NCI-H1105 (cell line): ENCODE data around the gene TMEM108.

ENCODE experiments used
- DNase-seq: peaks from one replicate; lab custom pipeline; 2025; lab: John Stamatoyannopoulos, UW

TMEM108 gene

DNA sequence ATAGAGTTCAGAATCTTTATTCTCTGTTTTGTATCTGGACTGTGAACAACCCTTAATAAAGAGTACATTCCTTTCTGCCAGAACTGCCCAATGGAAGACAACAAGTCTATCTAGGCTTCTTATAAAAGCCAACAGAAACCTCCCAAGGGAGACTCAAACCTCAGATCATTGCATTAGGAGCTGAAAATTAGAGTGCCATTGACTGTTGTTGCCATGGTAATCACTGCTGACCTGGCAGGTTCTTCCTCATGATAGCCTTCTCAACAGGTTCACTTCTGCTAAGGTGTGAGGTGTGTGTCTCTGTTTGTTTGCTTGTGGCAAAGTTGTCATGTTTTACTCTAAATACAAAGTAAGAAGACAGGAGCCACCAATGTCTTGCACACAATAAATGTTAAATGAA, 79.2 kb downstream of the TMEM108 start:
- DNase-seq: peak; percentile 69

GRCh38 chr3:133119176-133119575, 81.0 kb downstream of the TMEM108 start:
- DNase-seq: peak; percentile 32

GRCh38 chr3:133121450-133121849, 83.3 kb downstream of the TMEM108 start:
- no peak for DNase-seq

- DNase-seq: no peak
Measured at GRCh38 chr3:133123636-133124035, 85.4 kb downstream of the TMEM108 start.

GRCh38 chr3:133124511-133124910, 86.3 kb downstream of the TMEM108 start:
- DNase-seq: no peak

DNA sequence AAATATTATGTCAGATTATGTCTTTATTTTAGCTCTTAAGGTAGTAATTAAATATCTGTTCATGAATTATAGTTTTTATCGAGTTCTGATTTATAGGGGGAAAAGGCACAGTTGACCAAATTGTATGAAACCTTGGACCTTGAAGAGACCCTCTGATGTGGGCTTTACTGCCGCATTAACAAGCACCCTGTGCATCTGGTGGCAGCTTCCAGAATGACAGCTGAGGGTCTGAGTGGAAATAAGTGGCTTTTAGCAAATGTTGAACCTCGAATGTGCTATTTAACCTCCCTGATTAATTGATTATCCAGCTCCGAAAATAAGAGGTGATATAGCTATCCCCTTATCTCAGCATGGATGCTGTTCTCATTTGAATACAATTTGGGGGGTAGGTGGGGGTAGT, 87.0 kb downstream of the TMEM108 start:
- no peak for DNase-seq

GRCh38 chr3:133125802-133126201, 87.6 kb downstream of the TMEM108 start:
- no peak for DNase-seq

GRCh38 chr3:133127381-133127780, 89.2 kb downstream of the TMEM108 start:
- DNase-seq: no peak

DNA sequence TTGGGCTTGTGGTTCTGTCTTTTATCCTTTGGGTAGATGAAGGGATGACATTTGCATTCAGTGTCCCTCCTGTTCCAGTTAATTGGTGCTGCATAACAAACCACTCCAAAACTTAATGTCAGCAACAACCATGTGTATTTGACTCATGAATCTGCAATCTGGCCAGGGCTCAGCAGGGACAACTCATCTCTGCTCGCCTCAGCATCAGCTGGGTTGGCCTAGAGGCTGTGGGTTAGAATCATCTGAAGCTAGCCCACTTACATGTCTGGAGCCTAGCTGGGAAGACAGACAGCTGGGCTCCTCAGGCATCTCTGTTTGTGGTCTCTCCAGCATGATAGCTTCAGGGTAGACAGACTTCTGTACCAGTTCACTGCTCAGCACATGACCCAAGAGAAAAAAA, 92.0 kb downstream of the TMEM108 start:
- no peak for DNase-seq

- DNase-seq: no peak
Measured at GRCh38 chr3:133135306-133135705, 97.1 kb downstream of the TMEM108 start.

DNA sequence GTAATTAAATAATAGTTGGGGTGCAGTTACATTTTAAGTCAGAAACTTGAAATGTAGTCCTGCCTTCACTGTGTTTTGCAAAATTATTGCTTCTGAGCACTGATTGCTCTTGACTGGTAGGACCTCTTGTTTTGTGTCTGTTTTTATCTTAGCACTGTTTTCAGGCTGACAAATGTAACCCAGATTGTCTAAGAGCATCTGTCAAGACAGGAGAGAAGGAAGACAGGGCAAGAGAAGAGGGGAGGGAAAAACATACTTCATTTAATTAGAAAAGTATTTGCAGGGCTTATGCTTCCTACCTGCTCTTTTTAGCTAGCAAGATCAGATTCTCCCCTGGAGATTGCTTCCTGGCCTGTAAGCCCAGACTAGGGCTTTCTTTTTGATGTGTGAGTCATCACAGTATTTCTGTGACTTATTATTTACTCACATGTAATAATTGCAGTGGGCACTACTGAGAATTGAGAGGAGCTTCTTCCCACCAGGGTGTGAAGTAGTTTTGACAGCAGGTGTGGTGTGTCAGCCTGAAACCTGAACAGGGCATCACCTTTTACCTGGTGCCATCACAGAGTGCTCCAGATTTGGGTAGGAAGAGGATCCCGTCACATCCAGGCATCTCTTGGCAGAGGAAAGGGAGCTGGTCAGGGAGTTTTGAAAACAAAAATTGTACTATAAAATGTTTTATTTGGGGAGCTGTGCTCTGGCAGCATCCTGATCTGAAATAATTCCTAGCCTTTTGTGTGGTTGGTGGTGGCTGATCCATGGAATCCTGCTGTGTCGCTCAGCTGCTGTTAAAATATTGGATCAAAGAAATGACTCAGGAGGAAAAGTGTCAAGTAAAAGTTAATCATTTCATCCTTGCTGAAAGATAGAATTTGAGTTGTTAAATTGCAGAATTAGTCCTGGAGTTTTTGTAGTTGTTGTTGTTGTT, 98.2 kb downstream of the TMEM108 start:
- no peak for DNase-seq

DNA sequence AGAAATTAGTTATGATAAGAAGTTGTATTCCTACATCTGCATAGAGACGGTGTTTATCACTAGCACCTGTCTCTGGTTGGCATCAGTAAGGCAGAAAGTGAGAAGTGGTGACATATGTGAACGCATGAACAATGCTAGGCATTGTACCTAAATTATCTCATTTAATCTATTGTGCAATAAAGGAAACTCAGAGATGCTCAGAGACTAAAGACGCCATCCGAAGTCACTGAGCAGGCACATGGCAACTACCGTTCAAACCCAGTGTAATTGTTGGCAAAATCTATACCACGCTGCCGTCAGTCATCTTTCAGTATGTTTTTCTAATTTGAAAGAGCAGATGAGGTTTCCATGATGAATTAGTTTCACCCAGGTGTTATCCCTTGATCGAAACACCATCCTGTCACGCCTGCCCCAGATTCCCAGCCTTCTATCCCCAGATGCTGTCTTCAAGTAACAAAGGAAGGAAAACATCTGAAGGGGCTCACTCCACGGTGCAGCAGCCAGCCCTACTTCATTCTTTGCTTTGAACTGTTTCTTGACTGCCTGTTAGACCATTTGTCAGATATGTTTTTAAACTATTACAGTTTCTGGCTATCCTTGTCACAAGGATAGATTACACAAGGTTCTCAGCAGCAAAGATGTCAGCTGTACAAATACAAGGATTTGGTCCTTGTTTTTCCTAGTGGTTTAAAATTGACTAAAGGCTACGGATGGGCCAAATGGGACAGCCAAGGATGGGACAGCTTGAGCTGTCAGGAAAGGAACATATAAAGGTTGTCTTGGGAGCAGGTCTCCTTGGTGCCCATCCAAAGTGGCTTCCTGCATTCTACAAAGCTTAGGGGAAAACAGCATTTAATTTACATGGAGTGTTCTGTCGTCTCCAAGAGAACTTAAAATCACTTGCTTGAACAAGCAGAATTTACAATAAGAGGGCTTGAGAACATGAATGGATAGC, 99.1 kb downstream of the TMEM108 start:
- no peak for DNase-seq

- DNase-seq: no peak
Measured at GRCh38 chr3:133138017-133138416, 99.8 kb downstream of the TMEM108 start.

- no peak for DNase-seq
Measured at GRCh38 chr3:133152056-133152455, 113.9 kb downstream of the TMEM108 start.

DNA sequence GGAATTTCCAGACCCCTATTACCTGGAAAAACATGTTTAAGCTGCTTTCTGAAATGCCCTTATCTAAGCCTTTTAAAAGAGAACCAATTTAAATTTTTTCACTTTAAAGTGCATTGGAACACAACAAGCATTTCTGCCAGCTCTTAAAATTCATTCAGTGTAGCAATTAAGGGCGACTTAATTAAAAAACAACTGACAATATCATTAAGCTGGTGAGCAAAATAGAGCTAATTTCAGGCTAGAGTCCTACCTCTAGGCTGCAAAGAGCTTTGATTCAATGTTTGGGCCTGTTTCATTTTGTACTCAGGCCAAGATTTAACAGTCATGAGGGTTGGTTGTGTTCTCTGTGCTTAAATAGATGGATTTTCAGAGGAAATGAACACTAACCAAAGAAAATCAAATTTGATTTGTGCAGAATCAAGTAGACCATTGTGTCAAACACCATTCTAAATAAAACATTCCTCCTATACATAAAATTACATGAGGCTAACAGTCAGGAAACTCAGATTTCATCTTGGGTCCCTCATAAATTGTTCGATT, 114.6 kb downstream of the TMEM108 start:
- DNase-seq: no peak

GRCh38 chr3:133153382-133153781, 115.2 kb downstream of the TMEM108 start:
- no peak for DNase-seq

DNA sequence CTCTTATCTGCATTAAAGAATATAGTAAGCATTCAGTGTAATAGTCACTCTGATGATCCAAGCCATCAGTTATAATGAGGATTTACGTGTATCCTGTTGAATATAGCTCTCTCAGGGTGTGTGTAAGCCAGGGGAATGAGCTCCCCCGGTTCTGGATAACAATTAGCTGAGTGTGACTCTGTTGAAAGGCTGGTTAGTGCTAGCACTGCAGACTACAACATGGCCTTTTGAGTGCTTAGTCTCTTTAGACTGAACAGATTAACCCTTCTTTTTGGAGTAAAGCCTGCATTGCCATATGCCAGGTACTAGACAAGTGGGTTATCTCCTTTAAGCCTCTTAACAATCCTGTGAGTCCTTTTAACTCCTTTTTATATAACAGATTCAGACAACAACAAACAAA, 119.5 kb downstream of the TMEM108 start:
- DNase-seq: no peak

GRCh38 chr3:133158686-133159085, 120.5 kb downstream of the TMEM108 start:
- no peak for DNase-seq

- DNase-seq: no peak
Measured at GRCh38 chr3:133159498-133160475, 121.6 kb downstream of the TMEM108 start.

DNA sequence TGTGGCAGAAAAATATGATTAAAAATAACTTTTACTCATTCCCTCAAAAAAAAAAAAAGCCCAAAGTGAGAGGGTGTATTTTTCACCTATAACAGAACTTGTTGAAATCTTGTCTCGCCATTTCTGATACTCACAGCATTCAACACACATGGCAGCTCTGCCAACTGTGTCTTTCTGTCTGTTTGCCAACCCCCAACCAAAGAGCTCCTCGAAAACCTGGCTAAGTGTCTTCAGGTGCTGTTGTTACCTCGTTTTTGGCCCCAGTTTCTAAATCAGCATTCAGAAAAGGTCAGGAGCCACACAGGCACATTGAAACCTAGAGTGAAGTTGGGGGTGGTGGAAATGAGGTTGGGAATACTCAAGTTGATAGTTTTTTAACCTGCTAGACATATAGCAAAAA, 123.5 kb downstream of the TMEM108 start:
- no peak for DNase-seq

DNA sequence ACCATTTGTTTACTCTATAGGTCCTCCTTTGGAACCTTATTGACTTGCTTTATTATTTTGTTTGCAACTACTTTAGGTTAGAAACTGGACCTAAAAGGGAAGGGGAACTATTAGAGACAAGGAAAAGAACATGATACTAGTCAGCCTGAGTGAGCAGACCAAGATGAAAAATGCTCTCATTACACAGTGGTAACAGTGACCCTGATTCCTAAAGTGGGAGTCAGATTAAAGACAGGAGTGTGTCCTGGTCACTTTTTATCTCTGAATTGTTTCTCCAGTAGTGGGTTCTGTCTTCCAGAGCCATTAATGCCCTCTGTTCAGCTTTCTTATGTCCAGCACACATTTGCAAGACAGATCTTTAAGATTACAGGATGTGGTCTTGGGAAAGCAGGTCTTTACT, 124.1 kb downstream of the TMEM108 start:
- DNase-seq: no peak
